ENCODE results near the gene MIDN.

MIDN gene

DNA sequence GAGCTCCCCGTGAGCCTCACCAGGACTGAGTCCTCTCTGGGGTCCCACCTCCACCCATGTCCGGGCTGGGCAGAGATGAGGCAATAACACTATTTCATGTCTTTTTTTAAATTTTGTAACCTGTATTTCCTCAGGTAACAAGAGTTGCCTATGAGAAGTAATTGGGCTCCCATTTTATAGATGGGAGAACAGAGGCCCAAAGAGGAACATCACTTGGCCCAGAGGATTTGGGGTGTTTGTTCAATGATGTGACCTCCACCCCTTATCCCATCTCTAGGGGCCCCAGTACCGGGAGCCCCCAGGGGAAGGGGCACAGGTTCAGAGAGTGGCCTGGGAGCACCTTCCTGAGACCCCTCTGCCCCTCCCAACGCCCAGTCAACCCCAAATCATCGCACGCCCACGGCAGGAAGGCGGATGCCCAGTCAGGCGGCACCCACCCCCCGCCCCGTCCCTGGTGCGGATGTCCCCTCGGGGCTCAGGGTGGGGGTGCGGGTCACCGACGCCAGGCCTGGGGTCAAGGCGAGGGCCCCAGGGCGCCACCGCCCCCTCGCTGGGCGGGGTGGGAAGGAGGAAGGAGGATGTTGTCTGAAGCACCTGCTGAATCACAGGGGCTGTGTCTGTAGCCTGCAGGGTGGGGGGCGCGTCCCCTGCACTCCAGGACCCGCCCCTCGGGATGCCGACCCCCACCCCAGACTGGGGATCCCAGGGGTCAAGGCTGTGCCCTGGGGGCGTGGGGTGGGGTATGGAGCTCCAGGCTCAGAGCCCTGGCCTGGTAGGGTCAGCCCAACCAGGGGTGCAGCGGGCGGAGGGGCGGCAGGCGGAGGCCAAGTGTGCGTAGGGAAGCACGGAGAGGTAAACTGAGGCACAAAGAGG, 11.7 kb downstream of the MIDN start:
- peaks cover 32% of the 10 kb centered on the region for H3K36me3 ChIP-seq (ENCODE audit: insufficient read depth, low read depth, low read length)
- peak overlapping the region; percentile 37; the same call in 1 of the 2 replicates for H3K9ac ChIP-seq (ENCODE audit: low read depth, low read length)
- peak overlapping the region; percentile 9 for H3K27ac ChIP-seq (ENCODE audit: low read length)
- no peaks in the 10 kb centered on the region for H3K27me3 ChIP-seq (ENCODE audit: insufficient read depth, low read length)
- no peaks in the 10 kb centered on the region for H3K9me3 ChIP-seq (ENCODE audit: insufficient read depth, low read depth, low read length)
- H3K4me1 ChIP-seq (ENCODE audit: insufficient read depth, low read length), result peaks cover 35% of the 10 kb centered on the region
- H3K4me3 ChIP-seq (ENCODE audit: low read length), result peak overlapping the region; percentile 58; the same call in 1 of the 2 replicates

DNA sequence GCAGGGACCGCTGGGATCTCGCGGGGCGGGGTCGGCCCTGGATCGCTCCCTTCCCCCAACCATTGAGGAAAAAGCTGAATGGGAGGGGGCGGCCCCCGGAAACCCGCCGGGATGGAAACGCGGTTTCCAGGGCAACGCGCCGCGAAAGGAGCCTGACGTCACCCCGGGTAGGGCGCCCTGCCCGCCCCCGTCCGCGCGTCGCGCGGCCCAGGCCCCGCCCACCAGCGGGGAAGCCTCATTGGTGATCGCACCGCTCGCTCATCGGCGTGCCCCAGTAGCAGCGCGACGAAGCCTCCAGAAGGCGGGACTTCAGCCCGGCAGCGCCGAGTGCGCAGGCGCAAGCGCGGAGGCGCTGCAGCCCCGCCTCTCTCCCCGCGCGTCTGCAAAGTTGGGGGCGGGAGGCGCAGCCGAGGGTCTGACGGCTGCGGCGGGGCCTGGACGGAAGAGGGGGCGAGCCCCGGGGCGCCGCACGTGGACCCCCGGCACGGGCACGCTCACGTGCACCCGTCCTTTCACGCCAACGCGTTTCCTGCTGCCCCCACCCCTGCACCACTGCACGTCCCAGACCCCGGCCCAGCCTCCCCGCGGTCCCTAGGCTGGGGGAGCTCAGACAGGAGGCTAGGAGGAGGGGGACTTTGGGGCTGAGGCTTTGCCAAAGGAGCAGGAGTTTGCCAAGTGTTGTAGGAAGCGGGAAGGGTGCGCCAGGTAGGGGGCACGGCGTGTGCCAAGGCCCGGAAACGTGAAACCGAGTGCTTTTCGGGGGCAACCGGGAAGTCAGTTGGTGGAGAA, 12.6 kb downstream of the MIDN start:
- peaks cover 24% of the 10 kb centered on the region for H3K36me3 ChIP-seq (ENCODE audit: insufficient read depth, low read depth, low read length)
- H3K9ac ChIP-seq (ENCODE audit: low read depth, low read length), result peak overlapping the region; percentile 88
- peak overlapping the region; percentile 91 for H3K4me3 ChIP-seq (ENCODE audit: low read length)
- peak overlapping the region; percentile 67 for H3K27ac ChIP-seq (ENCODE audit: low read length)
- H3K9me3 ChIP-seq (ENCODE audit: insufficient read depth, low read depth, low read length), result no peaks in the 10 kb centered on the region
- H3K27me3 ChIP-seq (ENCODE audit: insufficient read depth, low read length), result no peaks in the 10 kb centered on the region
- peaks cover 37% of the 10 kb centered on the region for H3K4me1 ChIP-seq (ENCODE audit: insufficient read depth, low read length)

DNA sequence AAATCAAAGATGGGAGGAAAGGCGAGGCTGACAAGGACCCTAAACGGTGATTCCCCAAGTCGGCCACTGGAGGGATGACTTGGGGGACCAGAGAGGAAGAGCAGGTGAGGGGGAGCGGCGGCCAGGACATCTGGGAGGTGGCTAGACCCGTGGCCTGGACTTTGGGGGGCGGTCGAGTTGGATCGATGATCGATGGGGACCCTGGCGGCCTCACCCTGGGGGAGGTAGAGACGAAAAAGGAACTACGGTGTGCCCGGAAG, 13.1 kb downstream of the MIDN start:
- Histone ChIP-seq H3K4me3 (ENCODE audit: low read length) (peak overlapping the region; percentile 91), H3K27me3 (ENCODE audit: insufficient read depth, low read length) (no peaks in the 10 kb centered on the region), H3K36me3 (ENCODE audit: insufficient read depth, low read depth, low read length) (peaks cover 19% of the 10 kb centered on the region), H3K9ac (ENCODE audit: low read depth, low read length) (peak overlapping the region; percentile 88; the same call in 1 of the 2 replicates), H3K4me1 (ENCODE audit: insufficient read depth, low read length) (peaks cover 37% of the 10 kb centered on the region), H3K9me3 (ENCODE audit: insufficient read depth, low read depth, low read length) (no peaks in the 10 kb centered on the region), H3K27ac (ENCODE audit: low read length) (peak overlapping the region; percentile 67)

DNA sequence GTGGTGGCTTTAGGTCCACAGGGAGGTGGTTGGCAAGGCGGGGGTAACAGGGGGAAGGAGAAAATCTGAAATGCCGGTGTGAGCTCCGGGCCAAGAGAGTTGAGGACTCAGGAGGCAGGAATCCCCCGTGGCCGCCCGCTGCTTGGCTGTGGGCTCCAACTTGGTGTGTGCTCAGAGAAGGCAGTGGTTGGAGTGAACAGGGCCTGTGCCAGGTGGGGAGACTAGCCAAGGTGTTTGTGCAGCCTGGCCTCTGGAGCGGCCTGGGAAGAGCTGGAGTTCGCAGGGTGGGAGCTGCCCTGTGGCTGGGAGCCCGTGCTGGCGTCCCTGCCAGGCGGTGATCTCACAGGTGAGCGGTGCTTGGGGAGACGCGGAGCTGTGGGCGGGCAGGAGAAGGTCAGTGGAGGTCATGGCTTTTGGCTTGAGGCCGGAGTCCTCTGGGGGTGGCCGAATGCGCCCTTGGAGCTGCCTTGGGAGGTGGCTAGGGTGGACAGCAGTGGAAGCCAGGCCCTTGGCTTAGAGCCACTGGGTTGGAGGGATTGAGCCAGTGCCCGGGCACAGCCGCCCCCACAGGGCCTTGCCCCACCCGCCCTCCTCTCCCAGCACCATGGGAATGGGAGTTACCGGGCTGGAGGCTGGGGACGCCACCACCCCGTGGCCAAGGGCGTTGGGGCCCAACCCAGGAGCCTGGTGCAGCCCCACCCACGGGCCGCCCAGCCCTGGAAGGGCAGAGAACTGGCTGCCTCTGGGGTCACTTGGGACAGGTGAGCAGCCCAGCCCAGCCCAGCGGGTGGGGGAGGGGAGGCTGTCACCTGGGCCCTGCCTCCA, 13.6 kb downstream of the MIDN start:
- Histone ChIP-seq H3K4me3 (ENCODE audit: low read length) (peak overlapping the region; percentile 91), H3K9ac (ENCODE audit: low read depth, low read length) (peak overlapping the region; percentile 88), H3K27me3 (ENCODE audit: insufficient read depth, low read length) (peaks cover under 1% of the 10 kb centered on the region; the same call in 1 of the 2 replicates), H3K27ac (ENCODE audit: low read length) (peak overlapping the region; percentile 67), H3K36me3 (ENCODE audit: insufficient read depth, low read depth, low read length) (peaks cover 14% of the 10 kb centered on the region), H3K9me3 (ENCODE audit: insufficient read depth, low read depth, low read length) (no peaks in the 10 kb centered on the region), H3K4me1 (ENCODE audit: insufficient read depth, low read length) (peaks cover 37% of the 10 kb centered on the region)

DNA sequence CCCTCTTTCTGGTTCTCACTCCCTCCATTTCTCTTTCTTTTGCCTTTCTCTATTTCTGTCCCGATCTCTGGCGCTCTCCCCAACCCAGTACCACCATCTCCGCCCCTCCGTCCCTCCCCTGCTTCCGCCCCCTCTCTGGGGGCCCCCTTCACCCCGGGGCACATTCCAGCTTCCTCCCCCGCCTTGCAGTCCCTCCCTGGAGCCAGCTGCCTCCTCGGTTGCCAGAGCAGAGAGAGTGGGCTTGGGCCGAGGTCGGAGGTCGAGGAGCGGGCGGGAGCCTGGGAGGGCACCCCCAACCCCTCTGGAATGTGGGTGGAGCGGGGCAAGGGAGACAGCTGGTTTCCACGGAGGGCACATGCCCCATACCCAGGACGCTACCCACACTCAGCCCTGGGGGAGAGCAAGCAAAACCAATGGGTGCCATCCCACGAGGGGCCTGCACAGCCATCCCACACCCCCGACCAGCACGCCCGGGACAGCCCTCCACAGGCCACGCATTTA, 14.3 kb downstream of the MIDN start:
- no peaks in the 10 kb centered on the region for H3K9me3 ChIP-seq (ENCODE audit: insufficient read depth, low read depth, low read length)
- H3K4me3 ChIP-seq (ENCODE audit: low read length), result peak overlapping the region; percentile 91; the same call in 1 of the 2 replicates
- H3K4me1 ChIP-seq (ENCODE audit: insufficient read depth, low read length), result peaks cover 37% of the 10 kb centered on the region
- peaks cover 7% of the 10 kb centered on the region for H3K27me3 ChIP-seq (ENCODE audit: insufficient read depth, low read length)
- H3K9ac ChIP-seq (ENCODE audit: low read depth, low read length), result peak overlapping the region; percentile 88; the same call in 1 of the 2 replicates
- H3K36me3 ChIP-seq (ENCODE audit: insufficient read depth, low read depth, low read length), result peaks cover 7% of the 10 kb centered on the region; the same call in 1 of the 2 replicates
- peak overlapping the region; percentile 65 for H3K27ac ChIP-seq (ENCODE audit: low read length)

GRCh38 chr19:1263188-1263587, 14.8 kb downstream of the MIDN start:
- Histone ChIP-seq H3K27me3 (ENCODE audit: insufficient read depth, low read length) (peaks cover 12% of the 10 kb centered on the region), H3K4me1 (ENCODE audit: insufficient read depth, low read length) (peaks cover 37% of the 10 kb centered on the region), H3K36me3 (ENCODE audit: insufficient read depth, low read depth, low read length) (peaks cover 2% of the 10 kb centered on the region; the same call in 1 of the 2 replicates), H3K9ac (ENCODE audit: low read depth, low read length) (peak overlapping the region; percentile 88; the same call in 1 of the 2 replicates), H3K4me3 (ENCODE audit: low read length) (peak overlapping the region; percentile 91; the same call in 1 of the 2 replicates), H3K27ac (ENCODE audit: low read length) (no peak overlapping the region), H3K9me3 (ENCODE audit: insufficient read depth, low read depth, low read length) (no peaks in the 10 kb centered on the region)

DNA sequence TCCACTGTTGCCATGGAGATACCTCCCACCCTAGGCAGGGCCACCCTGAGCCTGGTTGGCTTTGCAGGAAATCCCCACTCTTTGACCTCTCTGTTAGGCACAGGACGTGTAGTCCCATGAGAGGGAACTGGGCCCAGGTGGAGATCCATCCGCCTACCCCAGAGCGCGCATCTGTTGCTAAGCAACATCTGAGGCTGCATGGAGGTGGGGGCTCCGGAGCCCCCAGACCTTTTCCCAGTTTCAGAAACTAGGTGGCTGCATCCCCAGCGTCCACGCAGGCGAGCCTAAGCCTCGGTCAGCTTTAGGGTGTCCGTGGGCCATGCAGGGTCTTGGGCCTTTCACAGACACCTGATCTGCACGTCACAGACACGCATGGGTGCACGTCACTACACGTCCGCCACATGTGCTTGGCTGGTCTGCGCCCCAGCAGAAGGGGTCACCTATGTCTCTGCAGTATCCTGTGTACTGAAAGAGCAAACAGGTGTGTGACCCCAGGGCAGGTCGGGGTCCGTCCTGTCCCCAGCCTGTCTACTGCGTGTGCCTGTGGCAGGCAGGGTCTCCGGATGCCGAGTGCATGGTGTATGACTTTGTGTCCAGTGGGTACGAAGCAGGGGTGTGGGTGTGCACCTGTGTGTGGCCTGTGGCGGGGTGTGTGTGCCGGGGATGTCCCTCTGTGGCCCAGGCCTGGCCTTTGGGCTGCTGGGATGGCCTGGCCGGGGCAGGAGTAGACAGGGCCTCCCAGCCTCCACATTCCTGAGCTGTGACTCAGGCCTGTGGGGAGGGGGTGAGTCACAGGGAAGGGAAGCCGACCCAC, 16.6 kb downstream of the MIDN start:
- peaks cover 32% of the 10 kb centered on the region for H3K4me1 ChIP-seq (ENCODE audit: insufficient read depth, low read length)
- H3K9me3 ChIP-seq (ENCODE audit: insufficient read depth, low read depth, low read length), result no peaks in the 10 kb centered on the region
- peak overlapping the region; percentile 40; the same call in 1 of the 2 replicates for H3K4me3 ChIP-seq (ENCODE audit: low read length)
- H3K36me3 ChIP-seq (ENCODE audit: insufficient read depth, low read depth, low read length), result no peaks in the 10 kb centered on the region; the same call in 1 of the 2 replicates
- peaks cover 17% of the 10 kb centered on the region for H3K27me3 ChIP-seq (ENCODE audit: insufficient read depth, low read length)
- no peak overlapping the region for H3K27ac ChIP-seq (ENCODE audit: low read length)
- no peak overlapping the region; the same call in 1 of the 2 replicates for H3K9ac ChIP-seq (ENCODE audit: low read depth, low read length)

DNA sequence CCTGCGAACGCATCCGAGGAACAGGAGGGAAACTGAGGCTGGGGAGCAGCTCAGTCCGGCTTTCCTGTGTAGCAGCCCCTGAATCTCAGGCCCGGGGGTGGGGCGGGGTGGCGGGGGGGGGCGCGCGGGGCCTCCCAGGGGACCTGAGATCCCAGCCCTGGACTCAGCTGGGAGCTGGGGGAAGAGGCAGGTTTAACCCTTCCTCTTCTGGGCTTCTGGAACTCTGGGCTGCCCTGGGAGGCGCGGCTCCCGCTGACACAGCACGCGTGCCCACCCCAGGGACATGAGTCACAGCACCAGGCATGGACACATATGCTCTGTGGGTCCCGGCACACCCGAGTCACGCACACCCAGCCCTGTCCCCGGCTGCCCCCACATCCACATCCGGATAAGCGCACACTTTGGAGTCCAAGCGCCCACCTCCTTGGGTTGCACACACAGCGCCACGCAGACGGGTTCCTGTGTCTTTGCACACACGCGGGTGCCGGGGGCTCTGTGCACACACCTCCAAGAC, 17.3 kb downstream of the MIDN start:
- peaks cover 17% of the 10 kb centered on the region for H3K27me3 ChIP-seq (ENCODE audit: insufficient read depth, low read length)

DNA sequence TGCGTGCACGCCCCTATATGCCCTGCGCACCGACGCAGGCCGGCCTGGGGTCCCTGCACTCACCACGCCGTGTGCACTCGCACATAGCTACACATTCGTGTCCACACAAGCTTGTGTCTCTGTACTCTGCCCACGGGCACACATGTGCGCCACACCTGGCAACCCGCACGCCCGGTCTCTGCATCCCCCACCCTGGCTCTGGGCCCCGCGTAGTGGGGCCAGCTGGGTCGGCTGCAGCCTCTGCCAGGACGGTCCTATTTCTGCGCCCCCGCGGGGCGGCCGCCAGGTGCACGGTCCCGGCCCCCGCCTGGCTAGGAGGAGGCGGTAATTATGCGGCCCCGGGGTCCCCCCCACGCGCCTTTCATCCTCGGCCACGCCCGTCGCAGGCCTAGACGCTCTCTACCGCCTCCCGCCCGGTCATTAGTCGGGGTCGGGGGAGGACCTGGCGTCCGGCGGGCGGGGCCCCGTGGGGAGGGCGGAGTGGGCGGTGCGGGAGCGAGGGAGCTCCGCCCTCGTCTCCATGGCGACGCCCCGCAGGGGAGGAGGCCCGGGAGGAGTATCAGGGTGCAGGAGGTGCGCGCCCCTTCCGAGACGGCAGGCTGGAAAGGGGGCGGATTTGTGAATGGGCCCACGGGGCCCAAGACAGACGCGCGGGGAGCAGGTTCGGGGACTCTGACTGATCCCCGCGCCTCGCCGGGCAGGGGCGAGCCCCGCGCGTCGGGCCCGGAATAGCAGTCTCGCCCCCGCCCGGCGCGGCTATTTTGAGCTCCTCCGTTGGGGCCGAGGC, 17.9 kb downstream of the MIDN start:
- H3K4me1 ChIP-seq (ENCODE audit: insufficient read depth, low read length), result peaks cover 32% of the 10 kb centered on the region

More for the DNA sequence above, 17.3 kb downstream of the MIDN start:
- peak overlapping the region; percentile 75; the same call in 1 of the 2 replicates for H3K4me3 ChIP-seq (ENCODE audit: low read length)
- H3K4me1 ChIP-seq (ENCODE audit: insufficient read depth, low read length), result peaks cover 32% of the 10 kb centered on the region
- H3K9ac ChIP-seq (ENCODE audit: low read depth, low read length), result peak overlapping the region; percentile 51; the same call in 1 of the 2 replicates
- H3K9me3 ChIP-seq (ENCODE audit: insufficient read depth, low read depth, low read length), result no peaks in the 10 kb centered on the region
- no peak overlapping the region for H3K27ac ChIP-seq (ENCODE audit: low read length)
- H3K36me3 ChIP-seq (ENCODE audit: insufficient read depth, low read depth, low read length), result peaks cover 6% of the 10 kb centered on the region; the same call in 1 of the 2 replicates

More for the DNA sequence above, 17.9 kb downstream of the MIDN start:
- no peaks in the 10 kb centered on the region for H3K9me3 ChIP-seq (ENCODE audit: insufficient read depth, low read depth, low read length)
- H3K27me3 ChIP-seq (ENCODE audit: insufficient read depth, low read length), result peaks cover 17% of the 10 kb centered on the region
- peak overlapping the region; percentile 75; the same call in 1 of the 2 replicates for H3K4me3 ChIP-seq (ENCODE audit: low read length)
- peak overlapping the region; percentile 51; the same call in 1 of the 2 replicates for H3K9ac ChIP-seq (ENCODE audit: low read depth, low read length)
- no peak overlapping the region for H3K27ac ChIP-seq (ENCODE audit: low read length)
- H3K36me3 ChIP-seq (ENCODE audit: insufficient read depth, low read depth, low read length), result peaks cover 13% of the 10 kb centered on the region

Data from iPS-20b (cell line).